ENCODE results near the gene FXYD2.
A peak's percentile ranks its signal among the peaks of the same experiment; 100 is the strongest.

Gene FXYD2

GRCh38 chr11:117835576-117835975 lies 11.0 kb upstream of the FXYD2 start:
- DNase-seq (ENCODE audit: low spot score), result no peak

GRCh38 chr11:117834838-117835443 lies 10.4 kb upstream of the FXYD2 start:
- no peak for DNase-seq (ENCODE audit: low spot score)

GRCh38 chr11:117834068-117834810 lies 9.7 kb upstream of the FXYD2 start:
- DNase-seq (ENCODE audit: low spot score), result no peak

- DNase-seq (ENCODE audit: low spot score), result no peak
Measured at GRCh38 chr11:117833401-117833891, 8.9 kb upstream of the FXYD2 start.

- no peak for DNase-seq (ENCODE audit: low spot score)
Measured at GRCh38 chr11:117832511-117832910, 8.0 kb upstream of the FXYD2 start.

- no peak for DNase-seq (ENCODE audit: low spot score)
Measured at GRCh38 chr11:117831661-117832415, 7.3 kb upstream of the FXYD2 start.

GRCh38 chr11:117830674-117831351 lies 6.3 kb upstream of the FXYD2 start:
- DNase-seq (ENCODE audit: low spot score), result no peak

GRCh38 chr11:117830072-117830471 lies 5.5 kb upstream of the FXYD2 start:
- no peak for DNase-seq (ENCODE audit: low spot score)

- no peak for DNase-seq (ENCODE audit: low spot score)
Measured at GRCh38 chr11:117829369-117829725, 4.8 kb upstream of the FXYD2 start.

GRCh38 chr11:117828611-117829368 lies 4.2 kb upstream of the FXYD2 start:
- peak; percentile 91 for DNase-seq (ENCODE audit: low spot score)

GRCh38 chr11:117827521-117828511 lies 3.3 kb upstream of the FXYD2 start:
- peak; percentile 35 for DNase-seq (ENCODE audit: low spot score)

GRCh38 chr11:117826832-117827231 lies 2.3 kb upstream of the FXYD2 start:
- no peak for DNase-seq (ENCODE audit: low spot score)

GRCh38 chr11:117826190-117826570 lies 1.6 kb upstream of the FXYD2 start:
- no peak for DNase-seq (ENCODE audit: low spot score)

- no peak for DNase-seq (ENCODE audit: low spot score)
Measured at GRCh38 chr11:117825538-117826189, 1.1 kb upstream of the FXYD2 start.

- DNase-seq (ENCODE audit: low spot score), result no peak
Measured at GRCh38 chr11:117823946-117824420, 561 bp downstream of the FXYD2 start.

- DNase-seq (ENCODE audit: low spot score), result peak; percentile 48
Measured at GRCh38 chr11:117823294-117823945, 1.1 kb downstream of the FXYD2 start.

- peak; percentile 47 for DNase-seq (ENCODE audit: low spot score)
Measured at GRCh38 chr11:117822074-117823033, 2.2 kb downstream of the FXYD2 start.

GRCh38 chr11:117821431-117821830 lies 3.1 kb downstream of the FXYD2 start:
- no peak for DNase-seq (ENCODE audit: low spot score)
